ENCODE measurements around the gene KIF16B. TPM values are rescaled to one million over a fixed set of nuclear protein-coding genes. Genes with fewer than 3 reads are reported as not detected.

The KIF16B gene
- total RNA-seq, 1 experiment from 2014 or later: 6.1 TPM

- Histone ChIP-seq H3K79me2 (ENCODE audit: low read length) (no peaks in the 10 kb centered on the region), H3K4me1 (ENCODE audit: low read length) (no peaks in the 10 kb centered on the region), H2AFZ (ENCODE audit: low read length) (no peak overlapping the region), H3K27ac (ENCODE audit: low read length) (no peak overlapping the region), H3K9me2 (replicated peaks; ENCODE audit: insufficient read depth, low read length) (no peaks in the 10 kb centered on the region), H3K4me3 (ENCODE audit: low read length) (no peak overlapping the region), H3K9ac (ENCODE audit: low read length) (no peak overlapping the region), H3K4me2 (ENCODE audit: low read depth, low read length, poor library complexity, severe bottlenecking) (no peak overlapping the region), H3K36me3 (ENCODE audit: insufficient read depth, low read length) (no peaks in the 10 kb centered on the region), H4K20me1 (ENCODE audit: insufficient read depth, low read depth, low read length) (no peaks in the 10 kb centered on the region), H3K27me3 (ENCODE audit: low read length) (no peaks in the 10 kb centered on the region), H3K9me3 (ENCODE audit: low read length) (no peaks in the 10 kb centered on the region)
- no peak for DNase-seq
These were observed 289.9 kb downstream of the KIF16B start for GRCh38 chr20:16283307-16283706.

GRCh38 chr20:16280219-16280618, 293.0 kb downstream of the KIF16B start:
- H3K4me3 ChIP-seq (ENCODE audit: low read length): no peak overlapping the region
- H3K27me3 ChIP-seq (ENCODE audit: low read length): no peaks in the 10 kb centered on the region
- H3K36me3 ChIP-seq (ENCODE audit: insufficient read depth, low read length): no peaks in the 10 kb centered on the region
- no peak overlapping the region for H3K9ac ChIP-seq (ENCODE audit: low read length)
- no peaks in the 10 kb centered on the region for H3K9me3 ChIP-seq (ENCODE audit: low read length)
- no peaks in the 10 kb centered on the region for H3K79me2 ChIP-seq (ENCODE audit: low read length)
- H3K4me1 ChIP-seq (ENCODE audit: low read length): no peaks in the 10 kb centered on the region
- H3K9me2 ChIP-seq (replicated peaks; ENCODE audit: insufficient read depth, low read length): no peaks in the 10 kb centered on the region
- H3K27ac ChIP-seq (ENCODE audit: low read length): no peak overlapping the region
- H2AFZ ChIP-seq (ENCODE audit: low read length): no peak overlapping the region
- H4K20me1 ChIP-seq (ENCODE audit: insufficient read depth, low read depth, low read length): no peaks in the 10 kb centered on the region
- no peak for DNase-seq
- no peak overlapping the region for H3K4me2 ChIP-seq (ENCODE audit: low read depth, low read length, poor library complexity, severe bottlenecking)

GRCh38 chr20:16279320-16279719, 293.9 kb downstream of the KIF16B start:
- Histone ChIP-seq H3K4me2 (ENCODE audit: low read depth, low read length, poor library complexity, severe bottlenecking) (no peak overlapping the region), H3K9ac (ENCODE audit: low read length) (no peak overlapping the region)

GRCh38 chr20:16273812-16274555, 299.3 kb downstream of the KIF16B start:
- H3K27me3 ChIP-seq (ENCODE audit: low read length): no peaks in the 10 kb centered on the region
- H3K9ac ChIP-seq (ENCODE audit: low read length): no peak overlapping the region
- H2AFZ ChIP-seq (ENCODE audit: low read length): no peak overlapping the region
- no peaks in the 10 kb centered on the region for H4K20me1 ChIP-seq (ENCODE audit: insufficient read depth, low read depth, low read length)
- H3K9me3 ChIP-seq (ENCODE audit: low read length): no peaks in the 10 kb centered on the region
- no peak for DNase-seq
- H3K4me1 ChIP-seq (ENCODE audit: low read length): no peaks in the 10 kb centered on the region
- H3K79me2 ChIP-seq (ENCODE audit: low read length): no peaks in the 10 kb centered on the region
- no peak overlapping the region for H3K4me3 ChIP-seq (ENCODE audit: low read length)
- no peaks in the 10 kb centered on the region for H3K9me2 ChIP-seq (replicated peaks; ENCODE audit: insufficient read depth, low read length)
- H3K36me3 ChIP-seq (ENCODE audit: insufficient read depth, low read length): no peaks in the 10 kb centered on the region
- H3K4me2 ChIP-seq (ENCODE audit: low read depth, low read length, poor library complexity, severe bottlenecking): no peak overlapping the region
- H3K27ac ChIP-seq (ENCODE audit: low read length): no peak overlapping the region

More at GRCh38 chr20:16279320-16279719, 293.9 kb downstream of the KIF16B start:
- H3K4me1 ChIP-seq (ENCODE audit: low read length): no peaks in the 10 kb centered on the region
- no peak for DNase-seq
- H3K36me3 ChIP-seq (ENCODE audit: insufficient read depth, low read length): no peaks in the 10 kb centered on the region
- no peaks in the 10 kb centered on the region for H3K9me3 ChIP-seq (ENCODE audit: low read length)
- no peak overlapping the region for H3K27ac ChIP-seq (ENCODE audit: low read length)
- H4K20me1 ChIP-seq (ENCODE audit: insufficient read depth, low read depth, low read length): no peaks in the 10 kb centered on the region
- H3K27me3 ChIP-seq (ENCODE audit: low read length): no peaks in the 10 kb centered on the region
- no peak overlapping the region for H2AFZ ChIP-seq (ENCODE audit: low read length)
- H3K4me3 ChIP-seq (ENCODE audit: low read length): no peak overlapping the region
- no peaks in the 10 kb centered on the region for H3K9me2 ChIP-seq (replicated peaks; ENCODE audit: insufficient read depth, low read length)
- no peaks in the 10 kb centered on the region for H3K79me2 ChIP-seq (ENCODE audit: low read length)

- Histone ChIP-seq H3K36me3 (ENCODE audit: insufficient read depth, low read length) (no peaks in the 10 kb centered on the region), H2AFZ (ENCODE audit: low read length) (no peak overlapping the region), H3K27ac (ENCODE audit: low read length) (no peak overlapping the region), H3K9me2 (replicated peaks; ENCODE audit: insufficient read depth, low read length) (no peaks in the 10 kb centered on the region), H3K9ac (ENCODE audit: low read length) (no peak overlapping the region), H3K4me1 (ENCODE audit: low read length) (no peaks in the 10 kb centered on the region), H3K79me2 (ENCODE audit: low read length) (no peaks in the 10 kb centered on the region), H3K9me3 (ENCODE audit: low read length) (no peaks in the 10 kb centered on the region), H4K20me1 (ENCODE audit: insufficient read depth, low read depth, low read length) (no peaks in the 10 kb centered on the region), H3K4me3 (ENCODE audit: low read length) (no peak overlapping the region), H3K27me3 (ENCODE audit: low read length) (no peaks in the 10 kb centered on the region), H3K4me2 (ENCODE audit: low read depth, low read length, poor library complexity, severe bottlenecking) (no peak overlapping the region)
- DNase-seq: no peak
These were observed 300.4 kb downstream of the KIF16B start for GRCh38 chr20:16272780-16273360.

GRCh38 chr20:16271450-16271849, 301.8 kb downstream of the KIF16B start:
- Histone ChIP-seq H4K20me1 (ENCODE audit: insufficient read depth, low read depth, low read length) (no peaks in the 10 kb centered on the region), H3K9me3 (ENCODE audit: low read length) (no peaks in the 10 kb centered on the region), H3K27me3 (ENCODE audit: low read length) (no peaks in the 10 kb centered on the region), H2AFZ (ENCODE audit: low read length) (no peak overlapping the region), H3K79me2 (ENCODE audit: low read length) (no peaks in the 10 kb centered on the region), H3K9ac (ENCODE audit: low read length) (no peak overlapping the region), H3K4me1 (ENCODE audit: low read length) (no peaks in the 10 kb centered on the region), H3K27ac (ENCODE audit: low read length) (no peak overlapping the region), H3K9me2 (replicated peaks; ENCODE audit: insufficient read depth, low read length) (no peaks in the 10 kb centered on the region), H3K4me3 (ENCODE audit: low read length) (no peak overlapping the region), H3K4me2 (ENCODE audit: low read depth, low read length, poor library complexity, severe bottlenecking) (no peak overlapping the region), H3K36me3 (ENCODE audit: insufficient read depth, low read length) (no peaks in the 10 kb centered on the region)
- DNase-seq: no peak

GRCh38 chr20:16270989-16271388, 302.3 kb downstream of the KIF16B start:
- H3K36me3 ChIP-seq (ENCODE audit: insufficient read depth, low read length): no peaks in the 10 kb centered on the region
- H3K4me2 ChIP-seq (ENCODE audit: low read depth, low read length, poor library complexity, severe bottlenecking): no peak overlapping the region
- H3K27me3 ChIP-seq (ENCODE audit: low read length): no peaks in the 10 kb centered on the region
- no peak overlapping the region for H3K4me3 ChIP-seq (ENCODE audit: low read length)
- H3K27ac ChIP-seq (ENCODE audit: low read length): no peak overlapping the region
- H3K9me3 ChIP-seq (ENCODE audit: low read length): no peaks in the 10 kb centered on the region
- no peaks in the 10 kb centered on the region for H3K9me2 ChIP-seq (replicated peaks; ENCODE audit: insufficient read depth, low read length)
- H3K4me1 ChIP-seq (ENCODE audit: low read length): no peaks in the 10 kb centered on the region
- no peak overlapping the region for H3K9ac ChIP-seq (ENCODE audit: low read length)
- H2AFZ ChIP-seq (ENCODE audit: low read length): no peak overlapping the region
- no peaks in the 10 kb centered on the region for H4K20me1 ChIP-seq (ENCODE audit: insufficient read depth, low read depth, low read length)
- H3K79me2 ChIP-seq (ENCODE audit: low read length): no peaks in the 10 kb centered on the region
- DNase-seq: no peak

GRCh38 chr20:16270314-16270931, 302.8 kb downstream of the KIF16B start:
- Histone ChIP-seq H3K4me1 (ENCODE audit: low read length) (no peaks in the 10 kb centered on the region), H4K20me1 (ENCODE audit: insufficient read depth, low read depth, low read length) (no peaks in the 10 kb centered on the region), H3K27ac (ENCODE audit: low read length) (no peak overlapping the region), H3K9me3 (ENCODE audit: low read length) (no peaks in the 10 kb centered on the region), H3K4me3 (ENCODE audit: low read length) (no peak overlapping the region), H3K36me3 (ENCODE audit: insufficient read depth, low read length) (no peaks in the 10 kb centered on the region), H3K27me3 (ENCODE audit: low read length) (no peaks in the 10 kb centered on the region), H3K9me2 (replicated peaks; ENCODE audit: insufficient read depth, low read length) (no peaks in the 10 kb centered on the region), H3K79me2 (ENCODE audit: low read length) (no peaks in the 10 kb centered on the region), H3K9ac (ENCODE audit: low read length) (no peak overlapping the region), H3K4me2 (ENCODE audit: low read depth, low read length, poor library complexity, severe bottlenecking) (no peak overlapping the region), H2AFZ (ENCODE audit: low read length) (no peak overlapping the region)
- no peak for DNase-seq
